ENCODE data around the gene TYMS.

Gene TYMS

GRCh38 chr18:622289-622688 is 35.2 kb upstream of the TYMS start:
- no peak for TF ChIP-seq MAX (IDR thresholded peaks at IDR 0.05)

- no peak for TF ChIP-seq CREB1 (IDR thresholded peaks at IDR 0.05; ENCODE audit: low read depth)
- TF ChIP-seq TCF12 (IDR thresholded peaks at IDR 0.05; ENCODE audit: low read depth) = no peak
- TF ChIP-seq RAD21 (IDR thresholded peaks at IDR 0.05; ENCODE audit: low read depth) = peak; percentile 63
- no peak for TF ChIP-seq CEBPB (IDR thresholded peaks at IDR 0.05)
- no peak for TF ChIP-seq EGR1 (IDR thresholded peaks at IDR 0.05)
- TF ChIP-seq NFIC (IDR thresholded peaks at IDR 0.05) = no peak
- no peak for TF ChIP-seq REST (IDR thresholded peaks at IDR 0.05; ENCODE audit: low read depth)
- TF ChIP-seq TAF1 (IDR thresholded peaks at IDR 0.05; ENCODE audit: low read depth) = no peak
- TF ChIP-seq FOXM1 (IDR thresholded peaks at IDR 0.05; ENCODE audit: borderline replicate concordance, low read depth) = no peak
Observed at GRCh38 chr18:623761-624620, 33.5 kb upstream of the TYMS start.

GRCh38 chr18:627231-627630 is 30.2 kb upstream of the TYMS start:
- TF ChIP-seq TEAD4 (IDR thresholded peaks at IDR 0.05) = no peak

GRCh38 chr18:629269-630150 is 27.9 kb upstream of the TYMS start:
- TF ChIP-seq NFIC (IDR thresholded peaks at IDR 0.05) (no peak), REST (IDR thresholded peaks at IDR 0.05; ENCODE audit: low read depth) (no peak), TEAD4 (IDR thresholded peaks at IDR 0.05) (no peak), USF1 (IDR thresholded peaks at IDR 0.05) (no peak), CREB1 (IDR thresholded peaks at IDR 0.05; ENCODE audit: low read depth) (no peak), ZBTB7A (IDR thresholded peaks at IDR 0.05; ENCODE audit: low read depth) (no peak), RAD21 (IDR thresholded peaks at IDR 0.05; ENCODE audit: low read depth) (no peak), MAX (IDR thresholded peaks at IDR 0.05) (no peak)

GRCh38 chr18:631560-631959 is 25.9 kb upstream of the TYMS start:
- no peak for TF ChIP-seq TEAD4 (IDR thresholded peaks at IDR 0.05)

- no peak for TF ChIP-seq TAF1 (IDR thresholded peaks at IDR 0.05; ENCODE audit: low read depth)
- TF ChIP-seq MAX (IDR thresholded peaks at IDR 0.05) = no peak
- TF ChIP-seq YY1 (IDR thresholded peaks at IDR 0.05; ENCODE audit: low read depth) = no peak
- TF ChIP-seq CEBPB (IDR thresholded peaks at IDR 0.05) = no peak
- TF ChIP-seq USF1 (IDR thresholded peaks at IDR 0.05) = no peak
- TF ChIP-seq CREB1 (IDR thresholded peaks at IDR 0.05; ENCODE audit: low read depth) = no peak
- TF ChIP-seq FOXM1 (IDR thresholded peaks at IDR 0.05; ENCODE audit: borderline replicate concordance, low read depth) = no peak
- no peak for TF ChIP-seq TCF12 (IDR thresholded peaks at IDR 0.05; ENCODE audit: low read depth)
- TF ChIP-seq REST (IDR thresholded peaks at IDR 0.05; ENCODE audit: low read depth) = no peak
- TF ChIP-seq EGR1 (IDR thresholded peaks at IDR 0.05) = no peak
- TF ChIP-seq NFIC (IDR thresholded peaks at IDR 0.05) = no peak
- TF ChIP-seq ZBTB7A (IDR thresholded peaks at IDR 0.05; ENCODE audit: low read depth) = no peak
- TF ChIP-seq RAD21 (IDR thresholded peaks at IDR 0.05; ENCODE audit: low read depth) = no peak
- no peak for TF ChIP-seq EP300 (IDR thresholded peaks at IDR 0.05; ENCODE audit: borderline replicate concordance)
Observed at GRCh38 chr18:634551-635045, 22.9 kb upstream of the TYMS start.
